Left ventricle myocardium inferior (tissue), 1 donor: ENCODE data around the gene RAD51B. TPM values are rescaled to one million over a fixed set of nuclear protein-coding genes. Genes with fewer than 3 reads are reported as not detected.

Experiments used
- DNase-seq: peaks from one replicate; pipeline ENCODE4 v3.0.0-alpha.2; 2020
- H3K27ac ChIP-seq: fragments of 200-600 bp; replicated peaks from 2 replicates; pipeline ENCODE4 v1.8.0; 2021
- H3K27me3 ChIP-seq: fragments of 200-600 bp; 2 replicates; pipeline ENCODE4 v1.8.0; 2021; ENCODE audit warnings: low read depth
- H3K36me3 ChIP-seq: fragments of 200-600 bp; 2 replicates; pipeline ENCODE4 v1.8.0; 2021
- H3K4me1 ChIP-seq: fragments of 200-600 bp; 2 replicates; pipeline ENCODE4 v1.8.0; 2021
- H3K4me3 ChIP-seq: fragments of 200-600 bp; 2 replicates; pipeline ENCODE4 v1.8.0; 2021; ENCODE audit warnings: mild to moderate bottlenecking, moderate library complexity
- H3K9me3 ChIP-seq: fragments of 200-600 bp; replicated peaks from 2 replicates; pipeline ENCODE4 v1.8.0; 2021
- CTCF ChIP-seq: fragments of 200-600 bp; IDR thresholded peaks from 2 replicates; pipeline ENCODE4 v1.8.0; 2021; ENCODE audit warnings: antibody characterized with exemption, mild to moderate bottlenecking, borderline replicate concordance
- intact Hi-C: fragments of 100-400 bp; cut with micrococcal nuclease; formaldehyde crosslinking; loops from one replicate; pipeline ENCODE4 v1.11.0; 2022
- total RNA-seq: library from RNA; stranded (reverse); fragmentation: NEBNext Ultra II Directional; extraction: Animal tissue kit (Norgen Biotek cat#: 25700); gene quantifications from one replicate; pipeline ENCODE4 v1.2.1, GENCODE V29; 2021
- donor health status: DM: no; HTN: yes; CAD: no; lungs with severe emphysema.

Gene RAD51B
- total RNA-seq, 1 donor from 2014 or later: 2.4 TPM

- H3K36me3 ChIP-seq: no peaks in the 10 kb centered on the region
- no peaks in the 10 kb centered on the region for H3K27me3 ChIP-seq
- DNase-seq: no peak
- peak overlapping the region; percentile 78 for H3K27ac ChIP-seq
- intact Hi-C loops: no loop called here
- TF ChIP-seq CTCF: no peak
- H3K4me1 ChIP-seq: peaks cover 67% of the 10 kb centered on the region
- no peak overlapping the region for H3K4me3 ChIP-seq
- no peaks in the 10 kb centered on the region for H3K9me3 ChIP-seq
These were observed 571.9 kb downstream of the RAD51B start for GRCh38 chr14:68391311-68392014.

DNA sequence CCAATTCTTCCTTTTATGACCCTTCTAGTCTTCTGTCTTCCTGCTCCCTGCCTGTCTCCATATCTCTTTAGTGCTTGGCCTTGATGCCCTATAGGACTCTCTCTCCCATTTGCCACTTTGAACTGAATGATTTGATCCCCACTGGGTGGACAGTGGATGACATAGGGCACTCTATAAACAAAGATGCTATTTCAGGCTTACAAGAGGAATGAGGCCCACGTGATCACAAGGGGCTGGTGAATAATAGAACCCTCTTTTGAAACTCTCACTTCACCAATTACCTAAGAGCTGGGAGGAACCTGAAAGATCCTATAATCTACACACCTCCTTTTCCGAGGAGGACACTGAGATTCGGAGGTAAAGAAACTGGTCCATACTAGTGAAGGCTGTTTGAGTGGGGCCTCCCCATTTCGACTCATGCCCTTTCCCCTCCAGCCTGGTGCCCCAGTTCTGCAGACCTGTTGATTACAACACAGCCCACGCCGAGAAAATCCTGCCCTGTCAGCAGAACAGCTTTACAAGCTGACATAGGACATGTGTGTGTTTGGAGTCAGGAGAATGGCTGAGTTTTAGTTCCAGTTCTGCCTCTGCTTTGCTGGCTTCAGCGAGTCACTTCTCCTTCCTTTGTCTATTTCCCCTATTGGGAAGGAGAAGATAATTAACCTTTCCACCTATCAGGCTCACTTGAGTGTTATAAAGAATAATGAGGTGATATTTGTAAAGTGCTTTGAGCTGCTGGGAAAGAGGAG lies 573.0 kb downstream of the RAD51B start:
- TF ChIP-seq CTCF: no peak
- intact Hi-C loops: no loop called here
- Histone ChIP-seq H3K4me1 (peaks cover 66% of the 10 kb centered on the region), H3K27me3 (no peaks in the 10 kb centered on the region), H3K9me3 (no peaks in the 10 kb centered on the region), H3K36me3 (no peaks in the 10 kb centered on the region), H3K4me3 (no peak overlapping the region), H3K27ac (peak overlapping the region; percentile 78)
- DNase-seq: peak; percentile 56

DNA sequence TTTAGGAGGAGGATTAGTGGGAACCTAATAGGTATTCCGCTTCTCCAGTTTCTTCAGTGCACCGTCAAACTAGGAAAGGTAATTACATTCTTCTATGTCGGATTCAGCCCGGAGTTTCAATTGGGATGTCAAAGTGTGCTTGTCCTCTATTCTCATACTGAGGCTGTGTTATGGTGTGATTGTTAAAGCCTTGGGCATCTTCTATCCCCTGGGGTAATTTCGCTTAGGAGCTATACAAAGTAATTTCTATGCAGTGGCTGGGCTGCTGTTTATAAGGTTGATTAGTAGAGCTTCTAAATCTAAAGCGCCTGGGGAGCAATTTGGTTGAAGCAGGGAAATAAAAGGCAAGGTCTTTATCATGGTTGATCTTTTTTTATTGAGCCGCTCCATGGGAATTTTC lies 573.7 kb downstream of the RAD51B start:
- intact Hi-C loops: no loop called here
- no peaks in the 10 kb centered on the region for H3K27me3 ChIP-seq
- peak overlapping the region; percentile 78 for H3K27ac ChIP-seq
- no peak for DNase-seq
- H3K9me3 ChIP-seq: no peaks in the 10 kb centered on the region
- no peak for TF ChIP-seq CTCF
- peaks cover 71% of the 10 kb centered on the region for H3K4me1 ChIP-seq
- H3K4me3 ChIP-seq: no peak overlapping the region
- no peaks in the 10 kb centered on the region for H3K36me3 ChIP-seq

- no peaks in the 10 kb centered on the region for H3K9me3 ChIP-seq
- peaks cover 73% of the 10 kb centered on the region for H3K4me1 ChIP-seq
- TF ChIP-seq CTCF: no peak
- no peak overlapping the region for H3K4me3 ChIP-seq
- H3K27me3 ChIP-seq: no peaks in the 10 kb centered on the region
- H3K27ac ChIP-seq: peak overlapping the region; percentile 78
- intact Hi-C loops: no loop called here
- H3K36me3 ChIP-seq: no peaks in the 10 kb centered on the region
- no peak for DNase-seq
These were observed 574.7 kb downstream of the RAD51B start for GRCh38 chr14:68394118-68394763.

DNA sequence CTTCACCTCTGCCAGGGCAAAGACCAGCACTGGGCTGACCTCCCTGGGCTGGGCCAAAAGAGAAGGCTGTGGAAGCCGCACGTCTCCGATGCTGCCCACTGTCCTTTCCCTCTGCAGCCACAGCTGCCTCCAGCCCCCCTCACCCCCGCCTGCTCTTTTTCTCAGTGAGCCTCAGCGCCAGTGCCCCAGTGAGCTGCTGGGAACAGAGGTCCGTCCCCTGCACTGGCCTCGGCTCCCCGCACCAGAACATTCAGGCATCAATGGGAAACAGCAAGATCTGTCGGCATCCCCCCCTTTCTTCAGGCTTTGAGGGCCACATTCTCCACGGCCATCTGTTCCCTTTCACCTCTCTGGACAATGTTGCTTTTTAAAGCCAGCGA lies 575.2 kb downstream of the RAD51B start:
- Histone ChIP-seq H3K9me3 (no peaks in the 10 kb centered on the region), H3K4me1 (peaks cover 74% of the 10 kb centered on the region), H3K4me3 (no peak overlapping the region), H3K27me3 (no peaks in the 10 kb centered on the region), H3K27ac (peak overlapping the region; percentile 78), H3K36me3 (no peaks in the 10 kb centered on the region)
- DNase-seq: peak; percentile 24
- intact Hi-C loops: no loop called here
- no peak for TF ChIP-seq CTCF
